ENCODE results near the gene TNXB. TPM values are rescaled to one million over a fixed set of nuclear protein-coding genes. Genes with fewer than 3 reads are reported as not detected.
"Not testable (repeated sequence)": the region's sequence is repeated elsewhere in the genome, so short reads cannot be mapped to it uniquely, and the experiment has no call there.

Gene TNXB
- total RNA-seq, 2 donors from 2014 or later: 3.8 to 6.7 TPM

- ATAC-seq (peak in 1 of 2 donors; percentile 26), DNase-seq (ENCODE audit: low spot score) (no peak)
- peaks cover 2 to 3% of the 10 kb centered on the region in 2 donors for H3K4me1 Mint-ChIP-seq (ENCODE audit: low read depth in 2 of 2)
- peaks cover 23 to 26% of the 10 kb centered on the region in 2 donors for H3K27me3 Mint-ChIP-seq
- H3K9me3 Mint-ChIP-seq: no peaks in the 10 kb centered on the region
- no peak overlapping the region for H3K4me3 Mint-ChIP-seq
- H3K27ac Mint-ChIP-seq: no peak overlapping the region
- H3K36me3 Mint-ChIP-seq: no peaks in the 10 kb centered on the region
Observed at GRCh38 chr6:32081168-32081990, 27.8 kb downstream of the TNXB start.

- no peak overlapping the region for H3K27ac Mint-ChIP-seq
- H3K27me3 Mint-ChIP-seq: peaks cover 17 to 19% of the 10 kb centered on the region in 2 donors
- no peak for ATAC-seq
- no peak for DNase-seq (ENCODE audit: low spot score)
- no peak overlapping the region for H3K4me3 Mint-ChIP-seq
- no peaks in the 10 kb centered on the region for H3K4me1 Mint-ChIP-seq (ENCODE audit: low read depth in 2 of 2)
- H3K36me3 Mint-ChIP-seq: no peaks in the 10 kb centered on the region
- H3K9me3 Mint-ChIP-seq: no peaks in the 10 kb centered on the region
Observed at GRCh38 chr6:32079566-32080290, 29.4 kb downstream of the TNXB start.

- DNase-seq (ENCODE audit: low spot score): no peak
- no peak overlapping the region for H3K27ac Mint-ChIP-seq
- H3K4me1 Mint-ChIP-seq (ENCODE audit: low read depth in 2 of 2): no peaks in the 10 kb centered on the region
- no peaks in the 10 kb centered on the region for H3K36me3 Mint-ChIP-seq
- H3K4me3 Mint-ChIP-seq: no peak overlapping the region
- H3K9me3 Mint-ChIP-seq: no peaks in the 10 kb centered on the region
- peaks cover 8% of the 10 kb centered on the region in 2 donors for H3K27me3 Mint-ChIP-seq
- no peak for ATAC-seq
Observed at GRCh38 chr6:32076321-32076809, 32.8 kb downstream of the TNXB start.

- no peaks in the 10 kb centered on the region for H3K4me1 Mint-ChIP-seq (ENCODE audit: low read depth in 2 of 2)
- H3K27me3 Mint-ChIP-seq: peaks cover 6 to 8% of the 10 kb centered on the region in 2 donors
- H3K27ac Mint-ChIP-seq: no peak overlapping the region
- DNase-seq (ENCODE audit: low spot score) (no peak), ATAC-seq (no peak)
- no peak overlapping the region for H3K4me3 Mint-ChIP-seq
- no peaks in the 10 kb centered on the region for H3K9me3 Mint-ChIP-seq
- no peaks in the 10 kb centered on the region for H3K36me3 Mint-ChIP-seq
Observed at GRCh38 chr6:32075781-32076180, 33.4 kb downstream of the TNXB start.

- H3K27me3 Mint-ChIP-seq: peaks cover 7 to 8% of the 10 kb centered on the region in 2 donors
- no peaks in the 10 kb centered on the region for H3K36me3 Mint-ChIP-seq
- H3K9me3 Mint-ChIP-seq: no peaks in the 10 kb centered on the region
- ATAC-seq: no peak
- H3K4me1 Mint-ChIP-seq (ENCODE audit: low read depth in 2 of 2): no peaks in the 10 kb centered on the region
- no peak overlapping the region for H3K27ac Mint-ChIP-seq
- no peak overlapping the region for H3K4me3 Mint-ChIP-seq
- no peak for DNase-seq (ENCODE audit: low spot score)
Observed at GRCh38 chr6:32074996-32075532, 34.1 kb downstream of the TNXB start.

GRCh38 chr6:32073613-32074012 is 35.5 kb downstream of the TNXB start:
- no peaks in the 10 kb centered on the region for H3K4me1 Mint-ChIP-seq (ENCODE audit: low read depth in 2 of 2)
- no peaks in the 10 kb centered on the region for H3K9me3 Mint-ChIP-seq
- no peak overlapping the region for H3K4me3 Mint-ChIP-seq
- no peaks in the 10 kb centered on the region for H3K36me3 Mint-ChIP-seq
- no peak overlapping the region for H3K27ac Mint-ChIP-seq
- H3K27me3 Mint-ChIP-seq: peaks cover 7 to 8% of the 10 kb centered on the region in 2 donors
- no peak for ATAC-seq
- no peak for DNase-seq (ENCODE audit: low spot score)

- ATAC-seq: no peak
- Mint-ChIP-seq H3K36me3 (no peaks in the 10 kb centered on the region), H3K9me3 (no peaks in the 10 kb centered on the region), H3K27me3 (peaks cover 7 to 8% of the 10 kb centered on the region in 2 donors), H3K4me1 (ENCODE audit: low read depth in 2 of 2) (no peaks in the 10 kb centered on the region), H3K27ac (no peak overlapping the region), H3K4me3 (no peak overlapping the region)
- no peak for DNase-seq (ENCODE audit: low spot score)
Observed at GRCh38 chr6:32073101-32073500, 36.0 kb downstream of the TNXB start.

- H3K4me3 Mint-ChIP-seq: no peak overlapping the region
Observed at GRCh38 chr6:32070814-32071543, 38.2 kb downstream of the TNXB start.

GRCh38 chr6:32069878-32070515 is 39.1 kb downstream of the TNXB start:
- H3K27ac Mint-ChIP-seq: no peak overlapping the region
- ATAC-seq (no peak), DNase-seq (ENCODE audit: low spot score) (no peak)
- H3K4me1 Mint-ChIP-seq (ENCODE audit: low read depth in 2 of 2): no peaks in the 10 kb centered on the region
- H3K4me3 Mint-ChIP-seq: no peak overlapping the region
- no peaks in the 10 kb centered on the region for H3K36me3 Mint-ChIP-seq
- H3K9me3 Mint-ChIP-seq: no peaks in the 10 kb centered on the region
- peaks cover 3% of the 10 kb centered on the region in 2 donors for H3K27me3 Mint-ChIP-seq

More at GRCh38 chr6:32070814-32071543, 38.2 kb downstream of the TNXB start:
- no peaks in the 10 kb centered on the region for H3K4me1 Mint-ChIP-seq (ENCODE audit: low read depth in 2 of 2)
- H3K9me3 Mint-ChIP-seq: no peaks in the 10 kb centered on the region
- ATAC-seq (no peak), DNase-seq (ENCODE audit: low spot score) (no peak)
- H3K27me3 Mint-ChIP-seq: peaks cover 7 to 8% of the 10 kb centered on the region in 2 donors
- H3K36me3 Mint-ChIP-seq: no peaks in the 10 kb centered on the region
- no peak overlapping the region for H3K27ac Mint-ChIP-seq

GRCh38 chr6:32069460-32069859 is 39.7 kb downstream of the TNXB start:
- Mint-ChIP-seq H3K9me3 (no peaks in the 10 kb centered on the region), H3K4me3 (no peak overlapping the region), H3K27me3 (peaks cover 0 to 3% of the 10 kb centered on the region in 2 donors), H3K36me3 (no peaks in the 10 kb centered on the region), H3K4me1 (ENCODE audit: low read depth in 2 of 2) (no peaks in the 10 kb centered on the region), H3K27ac (no peak overlapping the region)
- DNase-seq (ENCODE audit: low spot score) (no peak), ATAC-seq (no peak)

GRCh38 chr6:32068867-32069266 is 40.3 kb downstream of the TNXB start:
- Mint-ChIP-seq H3K27ac (no peak overlapping the region), H3K4me3 (no peak overlapping the region), H3K9me3 (no peaks in the 10 kb centered on the region), H3K36me3 (no peaks in the 10 kb centered on the region), H3K4me1 (ENCODE audit: low read depth in 2 of 2) (no peaks in the 10 kb centered on the region), H3K27me3 (peaks cover 0 to 3% of the 10 kb centered on the region in 2 donors)
- ATAC-seq: no peak
- DNase-seq (ENCODE audit: low spot score): no peak

- H3K4me1 Mint-ChIP-seq (ENCODE audit: low read depth in 2 of 2); ATAC-seq; H3K9me3 Mint-ChIP-seq; H3K27ac Mint-ChIP-seq; H3K36me3 Mint-ChIP-seq; H3K4me3 Mint-ChIP-seq; DNase-seq (ENCODE audit: low spot score); H3K27me3 Mint-ChIP-seq: not testable (repeated sequence)
Observed at GRCh38 chr6:32068315-32068714, 40.8 kb downstream of the TNXB start.

GRCh38 chr6:32067521-32067920 is 41.6 kb downstream of the TNXB start:
- H3K4me3 Mint-ChIP-seq; DNase-seq (ENCODE audit: low spot score); H3K36me3 Mint-ChIP-seq; ATAC-seq; H3K27me3 Mint-ChIP-seq; H3K9me3 Mint-ChIP-seq; H3K27ac Mint-ChIP-seq; H3K4me1 Mint-ChIP-seq (ENCODE audit: low read depth in 2 of 2): not testable (repeated sequence)
